Peyer's patch (tissue), 4 donors: ENCODE measurements around the gene JAZF1. TPM values are rescaled to one million over a fixed set of nuclear protein-coding genes. Genes with fewer than 3 reads are reported as not detected.

Experiments used
- DNase-seq, 3 donors: peaks; one replicate each; pipeline ENCODE4 v3.0.0-alpha.2; 2017 to 2019
- H3K27ac ChIP-seq, 4 donors: fragments of 200-600 bp; sonication (generic); one replicate each; pipeline ENCODE4 v1.5.1; 2016 to 2019
- H3K27me3 ChIP-seq, 2 donors: fragments of 200-600 bp; sonication (generic); one replicate each; pipeline ENCODE4 v1.5.1; 2019
- H3K36me3 ChIP-seq, 3 donors: fragments of 200-600 bp; sonication (generic); one replicate each; pipeline ENCODE4 v1.5.1; 2016 to 2019
- H3K4me1 ChIP-seq, 4 donors: fragments of 200-600 bp; sonication (generic); one replicate each; pipeline ENCODE4 v1.5.1; 2016 to 2019
- H3K4me3 ChIP-seq, 4 donors: fragments of 200-600 bp; sonication (generic); 1 replicate in 3 of 4; 2 replicates in 1 of 4; pipeline ENCODE4 v1.5.1; 2016 to 2019; ENCODE audit warnings: mild to moderate bottlenecking in 1 of 4
- H3K9me3 ChIP-seq, 4 donors: fragments of 200-600 bp; sonication (generic); one replicate each; pipeline ENCODE4 v1.5.1; 2016 to 2019; ENCODE audit warnings: mild to moderate bottlenecking in 1 of 4
- CTCF ChIP-seq, 6 experiments: fragments of 450-650 bp in 4 of 6; fragments of 200-600 bp in 2 of 6; sonication (generic) in 1 of 6; IDR thresholded peaks; one replicate each; pipeline ENCODE4 v1.5.1; 2017 to 2019; ENCODE audit warnings: antibody characterized with exemption in 6 of 6, mild to moderate bottlenecking in 3 of 6, moderate library complexity in 1 of 6
- POLR2A ChIP-seq, 2 donors: fragments of 450-650 bp; IDR thresholded peaks; one replicate each; pipeline ENCODE4 v1.5.1; 2017; ENCODE audit warnings: antibody characterized with exemption in 2 of 2, mild to moderate bottlenecking in 2 of 2, moderate library complexity in 2 of 2
- total RNA-seq, 4 donors: library from RNA; depleted of rRNA; stranded (reverse); fragments of >200 nt; gene quantifications; one replicate each; pipeline ENCODE4 v1.1.0, GENCODE V29; 2016

Gene JAZF1
- total RNA-seq, 4 donors from 2014 or later, result 1.9 to 15.7 (median 2.6) TPM

GRCh38 chr7:27940341-27940740, 240.3 kb downstream of the JAZF1 start:
- no peaks in the 10 kb centered on the region for H3K27me3 ChIP-seq
- no peaks in the 10 kb centered on the region for H3K9me3 ChIP-seq
- H3K36me3 ChIP-seq, result no peaks in the 10 kb centered on the region
- no peak overlapping the region for H3K27ac ChIP-seq
- no peak for DNase-seq
- peaks cover 0 to 5% (median 0%) of the 10 kb centered on the region in 4 donors for H3K4me1 ChIP-seq
- H3K4me3 ChIP-seq, result no peak overlapping the region
- TF ChIP-seq POLR2A (IDR thresholded peaks at IDR 0.05) (no peak), CTCF (IDR thresholded peaks at IDR 0.05) (no peak)

- Histone ChIP-seq H3K9me3 (no peaks in the 10 kb centered on the region), H3K4me3 (no peak overlapping the region), H3K27me3 (no peaks in the 10 kb centered on the region), H3K36me3 (no peaks in the 10 kb centered on the region), H3K4me1 (peaks cover 0 to 5% (median 0%) of the 10 kb centered on the region in 4 donors), H3K27ac (no peak overlapping the region)
- no peak for DNase-seq
- TF ChIP-seq POLR2A (IDR thresholded peaks at IDR 0.05), result no peak
- TF ChIP-seq CTCF (IDR thresholded peaks at IDR 0.05), result no peak
These were observed 240.7 kb downstream of the JAZF1 start for GRCh38 chr7:27939893-27940292.

- Histone ChIP-seq H3K27me3 (no peaks in the 10 kb centered on the region), H3K36me3 (no peaks in the 10 kb centered on the region), H3K27ac (no peak overlapping the region), H3K4me1 (peaks cover 0 to 5% (median 0%) of the 10 kb centered on the region in 4 donors), H3K4me3 (no peak overlapping the region), H3K9me3 (no peaks in the 10 kb centered on the region)
- no peak for TF ChIP-seq POLR2A (IDR thresholded peaks at IDR 0.05)
- TF ChIP-seq CTCF (IDR thresholded peaks at IDR 0.05), result no peak
- no peak for DNase-seq
These were observed 243.9 kb downstream of the JAZF1 start for GRCh38 chr7:27936768-27937102.

- Histone ChIP-seq H3K4me1 (peaks cover 0 to 5% (median 0%) of the 10 kb centered on the region in 4 donors), H3K9me3 (no peaks in the 10 kb centered on the region), H3K27me3 (no peaks in the 10 kb centered on the region), H3K27ac (no peak overlapping the region), H3K4me3 (no peak overlapping the region), H3K36me3 (no peaks in the 10 kb centered on the region)
- TF ChIP-seq CTCF (IDR thresholded peaks at IDR 0.05) (no peak), POLR2A (IDR thresholded peaks at IDR 0.05) (no peak)
- no peak for DNase-seq
These were observed 244.4 kb downstream of the JAZF1 start for GRCh38 chr7:27936047-27936767.

- Histone ChIP-seq H3K4me1 (peaks cover 0 to 5% (median 0%) of the 10 kb centered on the region in 4 donors), H3K9me3 (no peaks in the 10 kb centered on the region), H3K27ac (no peak overlapping the region), H3K36me3 (no peaks in the 10 kb centered on the region), H3K27me3 (no peaks in the 10 kb centered on the region), H3K4me3 (no peak overlapping the region)
- no peak for DNase-seq
- TF ChIP-seq POLR2A (IDR thresholded peaks at IDR 0.05), result no peak
- TF ChIP-seq CTCF (IDR thresholded peaks at IDR 0.05), result peak in 3 of 6 experiments; percentile 5 to 22 (median 12)
These were observed 246.7 kb downstream of the JAZF1 start for GRCh38 chr7:27933671-27934565.
